ENCODE measurements around the gene CRYGB.
"Not testable (repeated sequence)": the region's sequence is repeated elsewhere in the genome, so short reads cannot be mapped to it uniquely, and the experiment has no call there.

Gene CRYGB

GRCh38 chr2:208150094-208150493, 4.1 kb upstream of the CRYGB start:
- DNase-seq (ENCODE audit: low spot score) = no peak

- no peak for DNase-seq (ENCODE audit: low spot score)
Measured at GRCh38 chr2:208148803-208149202, 2.8 kb upstream of the CRYGB start.

- DNase-seq (ENCODE audit: low spot score) = no peak
Measured at GRCh38 chr2:208147759-208148158, 1.8 kb upstream of the CRYGB start.

GRCh38 chr2:208147008-208147407, 1.1 kb upstream of the CRYGB start:
- no peak for DNase-seq (ENCODE audit: low spot score)

- DNase-seq (ENCODE audit: low spot score) = no peak
Measured at GRCh38 chr2:208142925-208143799, 2.8 kb downstream of the CRYGB start.

GRCh38 chr2:208142240-208142924, 3.6 kb downstream of the CRYGB start:
- no peak for DNase-seq (ENCODE audit: low spot score)

GRCh38 chr2:208139447-208139846, 6.5 kb downstream of the CRYGB start:
- DNase-seq (ENCODE audit: low spot score) = no peak

- DNase-seq (ENCODE audit: low spot score) = not testable (repeated sequence)
Measured at GRCh38 chr2:208138334-208138733, 7.6 kb downstream of the CRYGB start.

- DNase-seq (ENCODE audit: low spot score) = no peak
Measured at GRCh38 chr2:208136716-208137094, 9.3 kb downstream of the CRYGB start.

- DNase-seq (ENCODE audit: low spot score) = no peak
Measured at GRCh38 chr2:208135794-208136715, 9.9 kb downstream of the CRYGB start.

- DNase-seq (ENCODE audit: low spot score) = no peak
Measured at GRCh38 chr2:208134928-208135586, 10.9 kb downstream of the CRYGB start.

GRCh38 chr2:208130712-208131110, 15.2 kb downstream of the CRYGB start:
- no peak for DNase-seq (ENCODE audit: low spot score)

GRCh38 chr2:208129744-208130711, 15.9 kb downstream of the CRYGB start, which contains the start of gene CRYGC:
TSS of gene CRYGC (minus strand) at chr2:208129828. CDS start at chr2:208129792, 36 bp downstream.
- DNase-seq (ENCODE audit: low spot score) = no peak

- no peak for DNase-seq (ENCODE audit: low spot score)
Measured at GRCh38 chr2:208128136-208128535, 17.8 kb downstream of the CRYGB start.

GRCh38 chr2:208127090-208127489, 18.9 kb downstream of the CRYGB start:
- DNase-seq (ENCODE audit: low spot score) = no peak

GRCh38 chr2:208125251-208125650, 20.7 kb downstream of the CRYGB start:
- DNase-seq (ENCODE audit: low spot score) = no peak

GRCh38 chr2:208124013-208124715, 21.8 kb downstream of the CRYGB start, which contains the start of gene CRYGD:
TSS of gene CRYGD (minus strand) at chr2:208124524. CDS start at chr2:208124473, 51 bp downstream.
- DNase-seq (ENCODE audit: low spot score) = not testable (repeated sequence)

- no peak for DNase-seq (ENCODE audit: low spot score)
Measured at GRCh38 chr2:208122248-208122647, 23.7 kb downstream of the CRYGB start.

- no peak for DNase-seq (ENCODE audit: low spot score)
Measured at GRCh38 chr2:208118918-208119317, 27.0 kb downstream of the CRYGB start.

GRCh38 chr2:208117390-208117789, 28.6 kb downstream of the CRYGB start:
- not testable (repeated sequence) for DNase-seq (ENCODE audit: low spot score)
